ENCODE measurements around the gene ATG16L2. TPM values are rescaled to one million over a fixed set of nuclear protein-coding genes. Genes with fewer than 3 reads are reported as not detected.

ATG16L2 gene
- total RNA-seq, 1 donor from 2014 or later, result 24.5 TPM

DNA sequence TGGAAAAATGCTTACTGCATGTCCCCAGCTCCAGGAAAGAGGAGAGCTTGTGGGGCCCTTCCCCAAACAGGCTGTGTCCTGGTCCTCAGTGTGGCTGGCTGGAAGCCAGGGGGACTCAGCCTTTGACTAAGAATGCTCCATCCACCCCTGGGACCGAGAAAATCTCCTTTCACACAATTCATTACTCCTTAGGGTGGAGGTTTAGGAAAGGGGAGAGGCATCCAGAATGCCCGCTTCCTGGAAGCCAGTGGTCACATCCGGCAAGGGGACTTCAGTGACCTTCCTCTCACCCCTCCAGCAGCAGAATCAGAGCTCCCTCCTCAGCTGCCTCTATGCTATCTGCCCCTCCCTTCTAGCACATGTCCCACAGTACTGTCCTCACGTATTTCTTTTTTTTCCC, 21.9 kb downstream of the ATG16L2 start:
- H3K27me3 Mint-ChIP-seq (ENCODE audit: low read depth), result peaks cover 3% of the 10 kb centered on the region
- no peaks in the 10 kb centered on the region for H3K9me3 Mint-ChIP-seq
- H3K36me3 Mint-ChIP-seq (ENCODE audit: low read depth), result peaks cover 3% of the 10 kb centered on the region
- H3K4me3 Mint-ChIP-seq, result no peak overlapping the region
- no peak overlapping the region for H3K27ac Mint-ChIP-seq (ENCODE audit: unreplicated experiment)
- H3K4me1 Mint-ChIP-seq, result peaks cover 9% of the 10 kb centered on the region
- TF ChIP-seq, protein P1, sequence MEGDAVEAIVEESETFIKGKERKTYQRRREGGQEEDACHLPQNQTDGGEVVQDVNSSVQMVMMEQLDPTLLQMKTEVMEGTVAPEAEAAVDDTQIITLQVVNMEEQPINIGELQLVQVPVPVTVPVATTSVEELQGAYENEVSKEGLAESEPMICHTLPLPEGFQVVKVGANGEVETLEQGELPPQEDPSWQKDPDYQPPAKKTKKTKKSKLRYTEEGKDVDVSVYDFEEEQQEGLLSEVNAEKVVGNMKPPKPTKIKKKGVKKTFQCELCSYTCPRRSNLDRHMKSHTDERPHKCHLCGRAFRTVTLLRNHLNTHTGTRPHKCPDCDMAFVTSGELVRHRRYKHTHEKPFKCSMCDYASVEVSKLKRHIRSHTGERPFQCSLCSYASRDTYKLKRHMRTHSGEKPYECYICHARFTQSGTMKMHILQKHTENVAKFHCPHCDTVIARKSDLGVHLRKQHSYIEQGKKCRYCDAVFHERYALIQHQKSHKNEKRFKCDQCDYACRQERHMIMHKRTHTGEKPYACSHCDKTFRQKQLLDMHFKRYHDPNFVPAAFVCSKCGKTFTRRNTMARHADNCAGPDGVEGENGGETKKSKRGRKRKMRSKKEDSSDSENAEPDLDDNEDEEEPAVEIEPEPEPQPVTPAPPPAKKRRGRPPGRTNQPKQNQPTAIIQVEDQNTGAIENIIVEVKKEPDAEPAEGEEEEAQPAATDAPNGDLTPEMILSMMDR (conservative IDR thresholded peaks at IDR 0.05), result no peak
- no peak for DNase-seq (ENCODE audit: low read depth, low spot score)

DNA sequence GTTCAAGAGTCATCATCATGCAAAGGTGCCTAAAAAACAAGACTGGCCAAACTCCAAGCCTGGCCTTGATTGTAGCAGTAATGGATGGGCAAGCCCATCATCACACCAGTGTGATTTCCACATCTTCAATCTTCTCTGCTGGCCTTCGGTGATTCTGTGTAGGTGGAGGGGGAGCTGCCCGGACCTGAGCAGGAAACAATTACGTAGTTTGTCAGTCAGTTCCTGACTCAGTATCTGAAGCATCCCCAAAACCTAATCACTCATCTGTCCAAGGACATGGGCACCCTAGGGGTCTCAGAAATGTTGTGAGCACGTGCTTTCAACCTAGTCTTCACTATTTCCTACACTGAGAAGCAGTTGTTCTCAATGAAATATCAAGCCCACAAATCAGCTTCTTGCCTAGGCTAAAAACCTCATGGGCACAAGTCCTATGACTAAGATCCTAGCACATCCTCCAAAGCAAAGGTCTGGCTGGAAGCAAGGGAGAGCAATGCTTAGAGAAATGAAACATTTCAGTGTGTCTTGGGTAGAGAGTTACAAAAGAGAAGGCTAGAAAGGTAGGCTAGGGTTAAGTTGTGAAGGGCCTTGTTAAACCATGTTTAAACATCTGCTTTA, 24.6 kb downstream of the ATG16L2 start:
- Mint-ChIP-seq H3K4me3 (no peak overlapping the region), H3K27me3 (ENCODE audit: low read depth) (no peaks in the 10 kb centered on the region), H3K27ac (ENCODE audit: unreplicated experiment) (no peak overlapping the region), H3K9me3 (no peaks in the 10 kb centered on the region), H3K4me1 (peaks cover 6% of the 10 kb centered on the region), H3K36me3 (ENCODE audit: low read depth) (peaks cover 3% of the 10 kb centered on the region)
- TF ChIP-seq, protein P1 (conservative IDR thresholded peaks at IDR 0.05), result no peak
- no peak for DNase-seq (ENCODE audit: low read depth, low spot score)

DNA sequence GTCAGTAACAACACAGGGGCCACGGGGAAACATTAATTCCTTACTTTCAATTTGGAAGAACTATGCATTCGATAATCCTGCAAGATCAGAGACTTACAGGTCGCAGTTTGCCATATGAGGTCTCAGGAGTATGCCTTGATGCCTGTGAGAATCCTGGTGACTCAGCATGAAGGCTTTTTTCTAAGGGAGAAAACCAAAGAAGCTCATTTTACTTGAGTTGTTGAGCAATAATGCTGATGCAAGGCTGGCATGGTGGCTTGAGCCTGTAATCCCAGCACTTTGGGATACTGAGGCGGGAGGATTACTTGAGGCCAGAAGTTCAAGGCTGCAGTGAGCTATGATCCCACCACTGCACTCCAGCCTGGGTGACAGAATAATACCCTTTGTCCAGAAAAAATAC, 26.6 kb downstream of the ATG16L2 start:
- Mint-ChIP-seq H3K9me3 (no peaks in the 10 kb centered on the region), H3K36me3 (ENCODE audit: low read depth) (peaks cover 6% of the 10 kb centered on the region), H3K27ac (ENCODE audit: unreplicated experiment) (no peak overlapping the region), H3K27me3 (ENCODE audit: low read depth) (no peaks in the 10 kb centered on the region), H3K4me3 (no peak overlapping the region), H3K4me1 (peaks cover 6% of the 10 kb centered on the region)
- DNase-seq (ENCODE audit: low read depth, low spot score), result no peak
- TF ChIP-seq, protein P1 (conservative IDR thresholded peaks at IDR 0.05), result no peak

- H3K36me3 Mint-ChIP-seq (ENCODE audit: low read depth), result peaks cover 7% of the 10 kb centered on the region
- H3K27ac Mint-ChIP-seq (ENCODE audit: unreplicated experiment), result no peak overlapping the region
- H3K27me3 Mint-ChIP-seq (ENCODE audit: low read depth), result no peaks in the 10 kb centered on the region
- H3K9me3 Mint-ChIP-seq, result no peaks in the 10 kb centered on the region
- no peak overlapping the region for H3K4me3 Mint-ChIP-seq
- H3K4me1 Mint-ChIP-seq, result peaks cover 6% of the 10 kb centered on the region
- TF ChIP-seq, protein P1 (conservative IDR thresholded peaks at IDR 0.05), result no peak
- no peak for DNase-seq (ENCODE audit: low read depth, low spot score)
Observed at GRCh38 chr11:72841397-72841796, 27.2 kb downstream of the ATG16L2 start.

DNA sequence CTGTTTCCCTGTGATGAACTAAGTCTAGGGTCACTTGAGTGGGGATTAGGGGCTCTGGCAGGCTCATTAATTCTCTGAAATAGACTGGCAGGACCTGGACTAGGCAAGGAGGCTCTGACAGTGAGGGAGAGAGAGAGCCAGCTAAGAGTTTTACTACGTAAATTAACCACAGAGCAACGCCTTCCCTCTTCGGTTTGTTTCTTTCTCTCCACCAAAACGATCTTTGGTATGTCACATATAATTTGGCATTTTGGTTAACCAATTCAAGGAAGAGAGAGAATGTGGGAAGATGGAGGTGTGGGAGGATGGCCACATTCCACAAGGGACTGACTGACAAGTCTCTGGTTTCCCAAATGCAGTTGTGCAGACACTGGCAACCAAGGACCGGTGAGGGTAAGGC, 27.9 kb downstream of the ATG16L2 start:
- H3K27me3 Mint-ChIP-seq (ENCODE audit: low read depth), result no peaks in the 10 kb centered on the region
- H3K9me3 Mint-ChIP-seq, result no peaks in the 10 kb centered on the region
- peaks cover 6% of the 10 kb centered on the region for H3K4me1 Mint-ChIP-seq
- H3K27ac Mint-ChIP-seq (ENCODE audit: unreplicated experiment), result no peak overlapping the region
- TF ChIP-seq, protein P1 (conservative IDR thresholded peaks at IDR 0.05), result no peak
- H3K36me3 Mint-ChIP-seq (ENCODE audit: low read depth), result peaks cover 7% of the 10 kb centered on the region
- DNase-seq (ENCODE audit: low read depth, low spot score), result no peak
- H3K4me3 Mint-ChIP-seq, result no peak overlapping the region

Data from neural crest cell (in vitro differentiated cells).